Left ventricle myocardium superior (tissue), 1 donor: ENCODE measurements around the gene CRYBA4. TPM values are rescaled to one million over a fixed set of nuclear protein-coding genes. Genes with fewer than 3 reads are reported as not detected.
A peak's percentile ranks its signal among the peaks of the same experiment; 100 is the strongest.
"Not testable (repeated sequence)": the region's sequence is repeated elsewhere in the genome, so short reads cannot be mapped to it uniquely, and the experiment has no call there.

Experiments used
- ATAC-seq: fragments of 200-7000 bp; cut with Tn5 transposase; one replicate; pipeline ENCODE4 v1.9.1; 2020; ENCODE audit warnings: mild to moderate bottlenecking, moderate library complexity
- DNase-seq: peaks from one replicate; pipeline ENCODE4 v3.0.0-alpha.2; 2020
- intact Hi-C: fragments of 100-400 bp; cut with micrococcal nuclease; formaldehyde crosslinking; loops from one replicate; pipeline ENCODE4 v1.11.0; 2022
- total RNA-seq: library from RNA; stranded (reverse); fragmentation: NEBNext Ultra II Directional; extraction: Animal tissue kit (Norgen Biotek cat#: 25700); gene quantifications from one replicate; pipeline ENCODE4 v1.2.1, GENCODE V29; 2021
- donor health status: DM: no; HTN: yes; CAD: no; lungs with severe emphysema.

CRYBA4 gene
- total RNA-seq, 1 donor from 2014 or later = not detected

GRCh38 chr22:26589845-26590736, 31.7 kb upstream of the CRYBA4 start, which contains the start of gene TPST2:
Gene TPST2 (minus strand): TSS chr22:26590132. CDS start chr22:26541630, 48,502 bp downstream.
- DNase-seq (peak; percentile 91), ATAC-seq (peak; percentile 95)
- intact Hi-C loops = loop anchor here (10.0 kb wide), 1 partner anchor 85 kb away; no protein-coding TSS in a partner anchor

- intact Hi-C loops = no loop called here
- no peak for ATAC-seq
- DNase-seq = no peak
Measured at GRCh38 chr22:26592421-26592891, 29.3 kb upstream of the CRYBA4 start.

GRCh38 chr22:26593763-26594162, 28.0 kb upstream of the CRYBA4 start:
- DNase-seq (no peak), ATAC-seq (no peak)
- intact Hi-C loops = no loop called here

GRCh38 chr22:26597026-26597425, 24.7 kb upstream of the CRYBA4 start:
- intact Hi-C loops = no loop called here
- no peak for ATAC-seq
- DNase-seq = no peak

DNA sequence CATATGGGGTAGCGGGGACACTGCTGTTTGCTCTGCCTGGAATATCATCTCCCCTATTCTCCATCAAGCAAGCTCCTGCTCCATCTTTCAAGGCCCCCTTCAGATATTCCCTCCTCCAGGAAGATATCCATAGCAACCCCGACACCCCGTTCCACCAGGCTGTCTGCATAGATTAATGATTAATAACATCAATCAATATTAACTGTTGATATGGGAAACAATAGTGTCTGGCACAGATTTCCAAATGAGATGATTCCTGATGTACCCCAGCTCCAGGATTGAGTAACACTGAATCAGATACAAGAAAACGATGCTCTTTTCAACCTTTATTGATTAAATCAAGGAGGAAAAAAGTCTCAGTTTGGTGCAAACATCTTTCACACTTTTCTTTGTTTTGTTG, 24.3 kb upstream of the CRYBA4 start:
- ATAC-seq (no peak), DNase-seq (no peak)
- intact Hi-C loops = no loop called here

GRCh38 chr22:26599505-26599904, 22.3 kb upstream of the CRYBA4 start:
- intact Hi-C loops = no loop called here
- no peak for DNase-seq
- ATAC-seq = no peak

DNA sequence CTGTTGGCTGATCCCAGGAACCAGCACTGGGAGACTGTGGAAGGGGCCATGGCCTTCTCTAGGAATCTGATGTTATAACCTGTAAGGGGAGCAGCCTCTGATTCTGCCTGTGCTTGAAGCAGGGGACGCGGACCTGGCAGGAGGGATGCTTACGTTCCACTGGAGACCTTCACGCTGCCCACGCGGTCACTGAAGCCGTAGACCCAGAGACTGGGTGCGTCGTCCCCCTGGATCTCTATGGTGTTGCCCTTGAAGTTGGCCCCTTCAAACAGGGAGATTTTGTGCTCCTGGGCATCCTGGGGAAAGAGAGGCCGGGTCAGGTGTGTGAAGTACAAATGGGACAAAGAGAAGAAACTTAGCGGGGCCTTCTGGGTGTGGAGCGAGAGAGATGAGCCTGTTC, 20.0 kb upstream of the CRYBA4 start:
- ATAC-seq = no peak
- no peak for DNase-seq
- intact Hi-C loops = no loop called here

- intact Hi-C loops = no loop called here
- ATAC-seq (no peak), DNase-seq (no peak)
Measured at GRCh38 chr22:26602127-26602526, 19.6 kb upstream of the CRYBA4 start.

DNA sequence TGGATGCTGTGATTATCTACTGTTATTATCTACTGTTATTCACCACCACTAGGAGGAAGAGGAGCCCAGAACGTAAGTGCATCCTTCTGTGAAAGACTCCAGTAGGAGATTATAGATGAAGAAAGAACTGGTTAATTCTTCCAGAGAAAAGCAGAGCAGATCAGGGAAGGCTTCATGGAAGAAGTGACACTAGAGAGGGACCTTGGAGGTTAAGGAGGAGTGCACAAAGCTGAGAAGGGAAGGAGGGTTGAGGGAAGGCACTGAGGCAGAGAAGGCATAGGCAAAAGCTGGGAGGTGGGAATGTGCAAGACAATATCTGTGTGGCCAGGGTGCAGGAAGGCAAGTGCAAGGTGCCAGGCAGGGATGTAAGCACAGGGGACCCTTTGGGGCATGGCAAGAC, 17.4 kb upstream of the CRYBA4 start:
- ATAC-seq (no peak), DNase-seq (no peak)
- intact Hi-C loops = no loop called here

DNA sequence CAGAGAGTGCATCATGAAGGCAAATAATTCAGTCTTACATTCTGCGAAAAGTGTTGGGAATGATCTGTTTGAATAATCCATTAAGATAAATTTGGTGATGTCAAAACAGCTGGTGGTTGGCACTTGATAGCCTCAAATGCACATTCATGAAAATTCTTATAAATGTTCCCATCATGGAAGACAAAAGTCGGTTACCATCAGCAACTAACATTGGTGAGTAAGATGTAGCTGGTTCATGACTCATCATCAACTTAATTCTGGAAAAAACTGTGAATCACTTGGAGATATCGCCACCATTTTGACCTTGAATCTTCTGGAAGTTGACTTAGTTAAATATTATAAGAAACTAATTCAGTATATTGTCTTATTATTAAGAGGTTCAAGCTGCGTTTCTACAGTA, 15.2 kb upstream of the CRYBA4 start:
- intact Hi-C loops = no loop called here
- DNase-seq (no peak), ATAC-seq (no peak)

DNA sequence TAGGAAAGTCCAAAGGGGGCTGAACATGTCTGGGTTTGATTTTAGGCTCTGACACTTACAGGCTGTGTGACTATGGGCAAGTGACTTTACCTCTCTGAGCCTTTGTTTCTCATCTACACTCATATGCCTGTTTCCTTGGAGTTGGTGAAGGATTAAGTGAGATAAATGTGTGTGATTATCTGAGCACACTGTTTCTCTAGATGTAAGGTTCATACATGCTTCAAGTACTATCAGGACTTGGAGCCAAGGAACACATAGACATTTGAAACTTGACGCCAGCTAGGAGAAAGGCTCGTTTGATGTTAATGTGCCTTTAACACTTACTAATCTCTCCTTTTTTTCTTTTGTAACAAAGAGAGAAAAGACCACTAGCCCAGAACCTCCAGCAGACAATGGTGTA, 13.6 kb upstream of the CRYBA4 start:
- intact Hi-C loops = no loop called here
- no peak for ATAC-seq
- no peak for DNase-seq

DNA sequence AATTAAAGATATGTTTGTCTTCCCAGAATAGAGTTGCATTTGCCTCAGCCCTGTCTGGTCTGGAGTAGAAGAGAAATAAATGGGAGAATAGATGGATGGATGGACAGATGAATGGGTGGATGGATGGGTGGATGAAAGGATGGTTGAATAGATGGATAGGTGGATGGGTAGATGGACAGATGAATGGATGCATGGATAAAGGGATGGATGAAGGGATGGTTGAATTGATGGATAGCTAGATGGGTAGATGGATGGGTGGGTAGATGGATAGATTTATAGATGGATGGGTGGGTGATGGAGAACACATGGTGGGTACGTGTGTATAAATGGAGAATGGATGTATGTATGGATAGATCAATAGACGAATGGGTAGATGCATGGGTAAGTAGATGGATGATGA, 12.5 kb upstream of the CRYBA4 start:
- ATAC-seq (no peak), DNase-seq (no peak)
- intact Hi-C loops = no loop called here

DNA sequence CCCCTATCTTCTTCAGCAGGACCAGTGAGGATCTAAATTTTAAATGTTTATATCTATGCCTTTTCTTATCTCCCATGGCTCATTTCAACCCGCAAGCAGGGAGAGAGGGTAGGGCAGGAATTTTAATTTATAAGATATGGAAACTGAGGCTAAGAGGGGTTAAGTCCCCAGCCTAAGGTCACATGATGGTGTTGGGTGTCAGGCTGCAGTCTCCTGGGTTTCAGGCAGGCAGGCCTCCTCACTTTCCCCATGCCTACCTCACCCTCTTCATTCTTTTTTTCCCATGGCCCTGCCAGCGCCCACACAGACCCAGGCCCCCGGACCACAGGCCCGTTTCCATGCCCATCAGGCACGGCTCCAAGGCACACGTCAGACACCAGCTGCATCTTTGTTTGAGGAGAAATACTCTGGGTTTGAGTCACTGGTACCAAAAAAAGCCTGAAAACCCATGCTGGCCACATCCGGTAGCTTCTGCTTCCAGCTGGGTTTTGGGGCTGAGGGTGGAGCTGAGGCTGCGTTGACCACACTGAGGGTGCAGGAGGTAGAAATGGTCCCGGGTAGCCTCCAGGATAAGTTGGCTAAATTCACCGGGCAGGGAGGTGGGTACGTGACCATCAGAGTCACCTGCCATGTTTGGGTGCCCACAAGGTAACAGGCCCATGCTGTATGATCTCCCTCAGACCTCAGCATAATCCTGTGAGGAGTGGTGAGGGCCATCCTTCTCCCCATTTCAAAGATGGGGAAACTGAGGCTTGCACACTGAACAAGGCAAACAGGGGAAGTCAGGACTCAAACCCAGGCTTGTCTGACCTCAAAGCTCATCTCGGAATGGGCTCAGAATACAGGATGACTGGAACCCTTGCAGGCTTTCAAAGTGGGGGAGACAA, 11.4 kb upstream of the CRYBA4 start:
- peak; percentile 55 for DNase-seq
- intact Hi-C loops = no loop called here
- ATAC-seq = peak; percentile 54

DNA sequence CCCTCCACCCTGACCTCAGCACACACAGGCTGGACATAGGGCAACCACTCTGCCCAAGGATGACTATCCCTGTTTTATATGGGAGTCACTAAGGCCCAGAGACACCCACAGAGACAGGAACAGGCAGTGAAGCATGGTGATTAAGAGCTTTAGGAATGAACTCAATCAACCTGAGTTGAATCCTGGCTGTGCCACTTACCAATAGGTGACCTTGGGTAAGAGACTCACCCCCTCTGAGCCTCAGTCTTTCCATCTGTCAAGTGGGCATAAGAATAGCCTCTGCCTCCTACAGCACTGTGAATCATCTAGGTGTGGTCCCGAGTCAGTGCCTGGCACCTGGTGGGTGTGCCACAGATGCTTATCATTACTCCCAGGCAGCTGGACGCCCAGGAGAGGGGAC, 10.8 kb upstream of the CRYBA4 start:
- DNase-seq (no peak), ATAC-seq (no peak)
- intact Hi-C loops = no loop called here

- ATAC-seq (no peak), DNase-seq (no peak)
- intact Hi-C loops = no loop called here
Measured at GRCh38 chr22:26612652-26613051, 9.1 kb upstream of the CRYBA4 start.

GRCh38 chr22:26613753-26614152, 8.0 kb upstream of the CRYBA4 start:
- DNase-seq, ATAC-seq, intact Hi-C loops: not testable (repeated sequence)

DNA sequence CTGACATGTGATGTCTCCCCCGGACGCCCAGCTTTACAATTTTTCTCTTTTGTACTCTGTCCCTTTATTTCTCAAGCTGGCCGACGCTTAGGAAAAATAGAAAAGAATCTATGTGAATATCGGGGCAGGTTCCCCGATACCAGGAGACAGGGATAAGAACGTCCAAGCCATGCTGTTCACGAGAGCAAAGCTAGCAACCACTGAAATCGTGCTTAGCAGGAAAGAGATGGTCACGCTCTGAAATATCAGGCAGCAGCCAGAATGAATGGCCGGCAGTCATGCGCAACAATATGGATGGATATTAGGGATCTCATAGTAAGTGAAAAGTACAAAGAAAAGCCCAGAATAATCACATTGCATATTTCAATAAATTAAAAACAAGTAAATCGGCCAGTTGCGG, 7.4 kb upstream of the CRYBA4 start:
- intact Hi-C loops = no loop called here
- ATAC-seq = no peak

GRCh38 chr22:26615149-26615548, 6.6 kb upstream of the CRYBA4 start:
- intact Hi-C loops = no loop called here
- DNase-seq (no peak), ATAC-seq (no peak)

More for the DNA sequence above, 7.4 kb upstream of the CRYBA4 start:
- no peak for DNase-seq

DNA sequence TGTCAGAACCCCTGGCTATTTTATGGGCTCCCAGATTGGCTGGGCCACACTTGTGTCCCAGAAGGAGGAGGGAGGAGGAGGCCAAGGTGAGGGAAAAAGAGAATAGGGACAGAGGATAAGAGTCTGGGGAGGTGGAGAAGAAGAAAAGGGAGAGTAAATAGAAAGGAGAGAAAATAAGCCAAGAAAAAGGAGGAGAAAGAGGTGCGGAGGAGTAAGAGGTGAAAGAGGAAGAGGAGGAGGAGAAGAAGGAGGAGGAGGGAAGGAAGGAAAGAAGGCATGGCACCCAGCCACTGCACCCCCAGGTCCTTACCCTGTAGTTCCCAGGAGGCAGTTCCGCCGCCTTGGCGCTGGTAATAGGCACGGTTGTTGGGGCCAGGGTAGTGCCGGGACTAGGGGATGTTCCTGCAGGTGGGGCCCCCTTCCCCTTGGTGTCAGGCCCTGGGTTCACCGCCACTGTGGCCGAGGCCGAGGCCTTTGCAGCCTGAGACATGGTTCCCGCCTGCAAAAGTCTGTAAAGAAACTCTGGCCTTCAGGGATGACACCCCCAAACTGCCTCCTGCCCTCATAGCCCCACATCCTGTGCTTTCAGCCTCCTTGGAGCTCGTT, 5.8 kb upstream of the CRYBA4 start:
- intact Hi-C loops = no loop called here
- no peak for ATAC-seq
- DNase-seq = no peak

DNA sequence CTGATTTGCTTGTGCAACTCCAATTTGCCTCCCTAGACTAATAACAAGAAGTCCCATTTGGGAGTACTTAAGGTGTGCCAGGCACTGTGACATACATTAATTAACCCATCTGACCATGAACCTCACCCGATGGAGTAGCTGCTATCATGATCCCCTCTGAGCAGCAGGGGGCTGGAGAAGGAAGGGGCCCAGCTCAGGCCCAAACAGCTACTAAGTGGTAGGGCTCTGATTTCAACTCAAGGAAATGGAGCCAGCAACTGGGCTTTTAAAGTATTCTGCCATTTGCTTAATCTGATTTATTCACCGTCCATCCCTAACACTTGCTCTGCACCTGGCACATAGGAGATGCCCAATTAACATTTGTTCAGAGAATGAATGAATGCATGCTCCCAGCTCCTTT, 5.1 kb upstream of the CRYBA4 start:
- no peak for DNase-seq
- intact Hi-C loops = no loop called here
- ATAC-seq = no peak
